H1 (cell line): Measurements from ENCODE around the gene MTHFD1. TPM values are rescaled to one million over a fixed set of nuclear protein-coding genes. Genes with fewer than 3 reads are reported as not detected.

Experiments used
- PHF8 ChIP-seq: fragments of 200-600 bp; sonication (generic); conservative IDR thresholded peaks from 2 replicates; pipeline ENCODE4 v1.7.1; 2012; ENCODE audit warnings: low read depth, mild to moderate bottlenecking, inconsistent platforms, low read length, moderate library complexity
- RFX5 ChIP-seq: IDR thresholded peaks from 2 replicates; pipeline ENCODE4 v1.6.1; 2011; ENCODE audit warnings: low read depth, low read length, improper control_type of control experiment, borderline replicate concordance
- SP1 ChIP-seq: IDR thresholded peaks from 2 replicates; pipeline ENCODE4 v1.6.1; 2011; ENCODE audit warnings: low read depth, low read length
- SP4 ChIP-seq: IDR thresholded peaks from 2 replicates; pipeline ENCODE4 v1.6.1; 2012; ENCODE audit warnings: low read length, inconsistent platforms
- SRF ChIP-seq: IDR thresholded peaks from 2 replicates; pipeline ENCODE4 v1.6.1; 2011; ENCODE audit warnings: mild to moderate bottlenecking, low read depth, low read length, moderate library complexity
- YY1 ChIP-seq: IDR thresholded peaks from 2 replicates; pipeline ENCODE4 v1.6.1; 2011; ENCODE audit warnings: low read depth, mild to moderate bottlenecking, low read length
- polyA plus RNA-seq, 7 experiments: library from polyadenylated mRNA; depleted of rRNA in 3 of 7; stranded (reverse) in 5 of 7; unstranded in 2 of 7; fragments of >200 nt in 5 of 7; fragments of 200-250 nt in 2 of 7; gene quantifications; 1 replicate in 5 of 7; 2 replicates in 1 of 7; 4 replicates in 1 of 7; pipeline versions ENCODE4 v1.2.1 to v1.2.3, GENCODE V29; 2011 to 2013; ENCODE audit warnings: missing spikeins in 2 of 7, mixed read lengths in 2 of 7
- total RNA-seq: library from RNA; stranded (reverse); fragmentation: NEBNext Ultra II Directional; extraction: Animal tissue kit (Norgen Biotek cat#: 25700); gene quantifications from 2 replicates; pipeline ENCODE4 v1.2.1, GENCODE V29; 2021

The MTHFD1 gene
- total and polyA plus RNA-seq, 2 of the 8 experiments (the other 6 are each of a cell fraction or from before 2014, with no cell fraction given), result 79.7 to 332 TPM

- no peak for TF ChIP-seq SRF
- TF ChIP-seq PHF8, result no peak
- TF ChIP-seq YY1, result no peak
- no peak for TF ChIP-seq RFX5
- TF ChIP-seq SP4, result no peak
- no peak for TF ChIP-seq SP1
Measured at GRCh38 chr14:64411001-64411400, 22.8 kb downstream of the MTHFD1 start (continued).
